ENCODE measurements around the gene SUCLG1. TPM values are rescaled to one million over a fixed set of nuclear protein-coding genes. Genes with fewer than 3 reads are reported as not detected.

SUCLG1 gene
- total RNA-seq, 1 donor from 2014 or later: 40.2 TPM

- H3K4me2 ChIP-seq: no peak overlapping the region
- Mint-ChIP-seq H3K36me3 (peaks cover 1% of the 10 kb centered on the region), H3K9me3 (no peaks in the 10 kb centered on the region), H3K4me1 (peaks cover 1% of the 10 kb centered on the region), H3K27ac (no peak overlapping the region), H3K4me3 (no peak overlapping the region), H3K27me3 (ENCODE audit: insufficient read depth, low read depth) (no peaks in the 10 kb centered on the region)
- no peaks in the 10 kb centered on the region for H3K9me3 ChIP-seq (ENCODE audit: low read depth)
- H3F3A ChIP-seq (ENCODE audit: low read depth): no peaks in the 10 kb centered on the region
- TF ChIP-seq CTCF (IDR thresholded peaks at IDR 0.05): no peak
- DNase-seq (ENCODE audit: low spot score): no peak
- H2AFZ ChIP-seq (replicated peaks): no peak overlapping the region
- H3K27me3 ChIP-seq: no peaks in the 10 kb centered on the region
- H3K4me3 ChIP-seq: no peak overlapping the region
- H3K4me1 ChIP-seq: no peaks in the 10 kb centered on the region
- H3K79me2 ChIP-seq (ENCODE audit: low read depth): peaks cover 22% of the 10 kb centered on the region
- no peaks in the 10 kb centered on the region for H3K36me3 ChIP-seq
- H4K20me1 ChIP-seq (ENCODE audit: low read depth): peaks cover 6% of the 10 kb centered on the region
- no peak overlapping the region for H3K27ac ChIP-seq
- H3K9ac ChIP-seq: no peak overlapping the region
Measured at GRCh38 chr2:84452624-84453023, 6.5 kb downstream of the SUCLG1 start.

- Histone ChIP-seq H2AFZ (replicated peaks) (no peak overlapping the region), H3K79me2 (ENCODE audit: low read depth) (peaks cover 15% of the 10 kb centered on the region), H3K27ac (no peak overlapping the region), H4K20me1 (ENCODE audit: low read depth) (peaks cover 3% of the 10 kb centered on the region), H3K27me3 (no peaks in the 10 kb centered on the region), H3K36me3 (no peaks in the 10 kb centered on the region), H3K9me3 (ENCODE audit: low read depth) (no peaks in the 10 kb centered on the region), H3K4me2 (no peak overlapping the region), H3F3A (ENCODE audit: low read depth) (no peaks in the 10 kb centered on the region), H3K4me1 (no peaks in the 10 kb centered on the region), H3K9ac (no peak overlapping the region), H3K4me3 (no peak overlapping the region)
- Mint-ChIP-seq H3K9me3 (no peaks in the 10 kb centered on the region), H3K27ac (no peak overlapping the region), H3K27me3 (ENCODE audit: insufficient read depth, low read depth) (no peaks in the 10 kb centered on the region), H3K4me3 (no peak overlapping the region), H3K36me3 (peaks cover 1% of the 10 kb centered on the region), H3K4me1 (no peaks in the 10 kb centered on the region)
- DNase-seq (ENCODE audit: low spot score): no peak
- no peak for TF ChIP-seq EZH2 (IDR thresholded peaks at IDR 0.05)
- TF ChIP-seq CTCF (IDR thresholded peaks at IDR 0.05): no peak
- no peak for TF ChIP-seq EZH2phosphoT487 (IDR thresholded peaks at IDR 0.05)
Measured at GRCh38 chr2:84451579-84451978, 7.5 kb downstream of the SUCLG1 start.

- H3K79me2 ChIP-seq (ENCODE audit: low read depth): peaks cover 15% of the 10 kb centered on the region
- no peaks in the 10 kb centered on the region for H3K9me3 Mint-ChIP-seq
Measured at GRCh38 chr2:84450288-84451227, 8.5 kb downstream of the SUCLG1 start.

More at GRCh38 chr2:84450288-84451227, 8.5 kb downstream of the SUCLG1 start:
- Mint-ChIP-seq H3K4me3 (no peak overlapping the region), H3K4me1 (no peaks in the 10 kb centered on the region), H3K27me3 (ENCODE audit: insufficient read depth, low read depth) (no peaks in the 10 kb centered on the region), H3K36me3 (peaks cover 6% of the 10 kb centered on the region), H3K27ac (no peak overlapping the region)
- H3K27me3 ChIP-seq: no peaks in the 10 kb centered on the region
- TF ChIP-seq EZH2phosphoT487 (IDR thresholded peaks at IDR 0.05) (no peak), EZH2 (IDR thresholded peaks at IDR 0.05) (no peak), CTCF (IDR thresholded peaks at IDR 0.05) (no peak)
- no peak overlapping the region for H3K27ac ChIP-seq
- peaks cover 4% of the 10 kb centered on the region for H3K36me3 ChIP-seq
- no peaks in the 10 kb centered on the region for H3K4me1 ChIP-seq
- H2AFZ ChIP-seq (replicated peaks): no peak overlapping the region
- H3F3A ChIP-seq (ENCODE audit: low read depth): no peaks in the 10 kb centered on the region
- no peak overlapping the region for H3K4me3 ChIP-seq
- no peaks in the 10 kb centered on the region for H3K9me3 ChIP-seq (ENCODE audit: low read depth)
- H3K4me2 ChIP-seq: no peak overlapping the region
- H4K20me1 ChIP-seq (ENCODE audit: low read depth): peaks cover 3% of the 10 kb centered on the region
- no peak overlapping the region for H3K9ac ChIP-seq
- no peak for DNase-seq (ENCODE audit: low spot score)
